Head of caudate nucleus (tissue), 42 donors: ENCODE measurements around the gene MRPS26.
A peak's percentile ranks its signal among the peaks of the same experiment; 100 is the strongest.
"Not testable (repeated sequence)": the region's sequence is repeated elsewhere in the genome, so short reads cannot be mapped to it uniquely, and the experiment has no call there.

Experiments used
- DNase-seq, 42 donors: peaks; one replicate each; pipeline versions ENCODE4 v3.0.0 to v3.0.0-alpha.2; 2020 to 2021; ENCODE audit warnings: mixed read lengths in 7 of 42
- intact Hi-C: fragments of 100-400 bp; cut with DNase I; formaldehyde crosslinking; loops from one replicate; pipeline ENCODE4 v1.15.0; 2022

MRPS26 gene

DNA sequence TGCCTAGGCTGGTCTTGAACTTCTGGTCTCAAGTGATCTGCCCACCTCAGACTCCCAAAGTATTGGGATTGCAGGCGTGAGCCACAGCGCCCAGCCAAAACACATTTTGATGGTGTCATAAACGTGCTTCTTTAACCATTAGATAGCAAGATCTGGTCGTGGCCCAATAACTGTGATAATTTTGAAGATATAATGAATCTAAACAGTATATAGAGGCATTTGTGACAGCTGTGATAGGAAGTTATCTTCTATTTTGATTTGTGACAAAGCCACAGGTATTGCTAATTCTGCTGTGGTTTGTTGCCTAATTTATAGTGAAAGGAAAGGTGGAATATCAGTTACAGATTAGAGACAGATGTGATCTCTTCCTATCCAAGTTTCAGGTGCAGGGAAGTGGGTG lies 24.9 kb downstream of the MRPS26 start:
- intact Hi-C loops, result no loop called here

DNA sequence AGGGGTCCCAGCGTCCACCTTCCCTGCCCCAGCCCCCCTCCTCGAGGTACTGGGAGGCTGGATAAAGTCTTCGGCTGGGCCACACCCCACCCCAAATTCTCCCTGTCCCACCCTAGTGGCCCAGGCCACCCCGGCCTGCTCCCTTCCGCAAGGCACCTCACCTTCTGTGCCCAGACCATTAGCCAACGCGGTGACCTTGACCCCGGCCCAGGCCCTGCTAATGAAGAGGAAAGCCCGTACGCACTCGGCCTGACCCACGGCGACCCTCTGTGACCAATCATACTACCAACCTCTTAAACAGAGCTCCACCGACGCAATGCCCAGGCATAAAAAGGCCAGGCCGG lies 25.4 kb downstream of the MRPS26 start:
- no peak for DNase-seq
- intact Hi-C loops, result no loop called here

More for the DNA sequence above, 24.9 kb downstream of the MRPS26 start:
- DNase-seq, result no peak

GRCh38 chr20:3071610-3072529 lies 26.0 kb downstream of the MRPS26 start, which contains the start of gene OXT:
TSS of gene OXT (plus strand) at chr20:3071620. CDS start at chr20:3071656, 36 bp downstream.
- intact Hi-C loops, result no loop called here
- DNase-seq, result no peak

GRCh38 chr20:3072530-3073250 lies 26.8 kb downstream of the MRPS26 start:
- no peak for DNase-seq
- intact Hi-C loops, result no loop called here

- DNase-seq, intact Hi-C loops: not testable (repeated sequence)
Observed at GRCh38 chr20:3073251-3073643, 27.4 kb downstream of the MRPS26 start.

DNA sequence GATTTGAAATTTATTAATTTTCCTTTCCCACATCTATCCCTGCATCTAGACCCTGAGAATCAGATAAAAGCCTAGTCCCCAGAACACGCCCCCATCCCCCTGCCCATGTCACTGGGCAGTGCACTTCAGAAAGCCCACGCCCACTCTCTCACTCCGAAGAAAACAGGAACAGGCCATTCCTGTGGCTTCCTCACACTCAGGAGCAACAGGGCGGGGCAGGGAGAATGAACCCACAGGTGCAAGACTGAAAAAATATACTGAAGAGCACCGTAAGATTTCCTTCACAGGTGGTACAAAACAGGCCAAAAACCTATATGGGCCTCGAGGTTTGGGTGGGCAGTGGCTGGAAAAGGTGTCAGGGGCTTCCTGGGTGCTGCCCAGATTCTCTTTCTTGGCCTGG lies 29.0 kb downstream of the MRPS26 start:
- DNase-seq, result no peak
- intact Hi-C loops, result no loop called here

DNA sequence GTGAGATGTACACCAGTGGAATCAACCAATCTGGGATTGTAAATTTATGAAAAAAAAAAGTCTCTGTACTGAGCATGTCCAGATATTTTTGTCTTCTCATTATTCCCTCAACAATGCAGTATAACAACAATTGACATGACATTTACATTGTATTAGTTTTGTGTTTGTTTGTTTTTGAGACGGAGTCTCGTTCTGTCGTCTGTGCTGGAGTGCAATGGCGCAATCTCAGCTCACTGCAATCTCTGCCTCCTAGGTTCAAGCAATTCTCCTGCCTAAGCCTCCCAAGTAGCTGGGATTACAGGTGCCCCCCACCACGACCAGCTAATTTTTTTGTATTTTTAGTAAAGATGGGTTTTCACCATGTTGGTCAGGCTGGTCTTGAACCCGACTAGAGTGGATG lies 29.5 kb downstream of the MRPS26 start:
- intact Hi-C loops, DNase-seq: not testable (repeated sequence)

GRCh38 chr20:3077618-3078134 lies 31.8 kb downstream of the MRPS26 start:
- intact Hi-C loops, result no loop called here
- DNase-seq, result no peak

DNA sequence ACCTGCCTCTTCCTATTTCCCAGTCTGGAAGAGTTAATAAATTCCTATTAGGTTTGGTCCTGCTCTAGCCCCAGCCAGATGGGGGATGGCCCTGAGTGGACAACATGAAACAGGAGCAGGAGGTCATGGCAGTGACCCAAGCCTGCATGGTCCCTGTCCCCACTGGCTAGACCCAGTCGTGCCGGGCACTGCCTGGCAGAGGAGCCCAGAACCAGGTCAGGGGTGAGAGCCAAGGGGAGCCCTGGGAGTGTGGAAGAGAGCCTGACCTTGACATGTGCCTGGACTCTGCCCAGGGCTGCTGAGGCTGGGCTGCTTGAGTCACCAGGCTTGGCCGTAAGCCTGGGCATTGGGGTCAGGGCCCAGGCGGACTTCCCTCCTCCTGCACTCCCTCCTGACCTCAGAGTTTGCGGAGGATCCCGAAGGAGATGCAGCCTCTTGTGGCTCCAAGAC lies 35.1 kb downstream of the MRPS26 start:
- intact Hi-C loops, result no loop called here
- DNase-seq, result peak in 17 of 42 donors; percentile 7 to 75 (median 45)

- no peak for DNase-seq
- intact Hi-C loops, result no loop called here
Observed at GRCh38 chr20:3081641-3082040, 35.8 kb downstream of the MRPS26 start.

- DNase-seq, result no peak
Observed at GRCh38 chr20:3082306-3082951, 36.6 kb downstream of the MRPS26 start.

GRCh38 chr20:3082955-3083952 lies 37.4 kb downstream of the MRPS26 start:
- DNase-seq, result no peak
- intact Hi-C loops, result no loop called here

More at GRCh38 chr20:3082306-3082951, 36.6 kb downstream of the MRPS26 start:
- intact Hi-C loops, result no loop called here

- intact Hi-C loops, result no loop called here
- DNase-seq, result no peak
Observed at GRCh38 chr20:3084283-3084985, 38.6 kb downstream of the MRPS26 start, which contains the start of gene AVP. TSS of gene AVP (minus strand) at chr20:3084724. CDS start at chr20:3084674, 50 bp downstream.

DNA sequence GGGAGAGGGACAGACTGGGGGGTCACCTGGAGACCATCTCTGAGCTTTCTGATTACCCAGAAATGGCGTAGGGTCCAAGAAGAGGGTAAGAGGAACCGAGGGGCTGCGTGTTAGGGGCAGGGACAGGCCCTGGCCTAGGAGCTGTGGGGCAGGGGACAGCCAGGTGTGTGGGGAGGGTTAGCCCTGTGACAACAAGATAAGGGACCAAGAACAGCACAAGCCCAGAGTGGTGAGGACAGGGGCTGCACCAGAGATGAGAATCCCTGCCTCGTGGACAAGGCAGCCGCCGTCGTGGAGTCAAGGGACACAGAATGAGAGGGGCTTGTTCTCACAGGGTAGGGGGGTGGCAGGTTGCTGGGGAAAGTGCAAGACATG lies 39.1 kb downstream of the MRPS26 start:
- no peak for DNase-seq
- intact Hi-C loops, result no loop called here

GRCh38 chr20:3085571-3086072 lies 39.8 kb downstream of the MRPS26 start:
- DNase-seq, result no peak
- intact Hi-C loops, result no loop called here

- DNase-seq, result no peak
- intact Hi-C loops, result no loop called here
Observed at GRCh38 chr20:3088031-3088430, 42.2 kb downstream of the MRPS26 start.

DNA sequence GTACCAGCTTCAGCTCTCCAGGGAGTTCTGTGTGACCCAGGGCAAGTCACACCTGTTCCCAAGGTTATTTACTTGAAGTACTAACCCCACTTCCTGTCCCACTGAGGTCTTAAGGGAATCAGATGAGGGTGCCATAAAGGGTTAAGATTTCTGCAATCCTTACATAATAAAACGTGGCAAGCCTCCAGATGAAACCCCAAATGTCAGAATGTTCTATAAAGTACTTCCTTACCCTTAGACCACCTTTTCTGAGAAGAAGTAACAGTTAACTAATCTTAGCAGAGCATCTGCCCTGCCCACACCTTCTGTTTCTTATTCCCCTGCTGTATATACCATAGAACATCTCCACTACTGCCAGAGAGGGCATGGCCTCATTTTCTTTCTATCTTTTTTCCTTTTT lies 44.7 kb downstream of the MRPS26 start:
- intact Hi-C loops, result no loop called here
- DNase-seq, result no peak
